Activated T-helper 1 cell treated with Interleukin-2 at 50 U/mL for 16 hours (primary cell): Measurements from ENCODE around the gene PAPOLA.

ENCODE experiments used
- DNase-seq: peaks from one replicate; pipeline ENCODE4 v3.0.0-alpha.2; 2020; ENCODE audit warnings: low read depth

Gene PAPOLA

GRCh38 chr14:96565811-96566210 is 63.6 kb downstream of the PAPOLA start:
- DNase-seq = no peak

DNA sequence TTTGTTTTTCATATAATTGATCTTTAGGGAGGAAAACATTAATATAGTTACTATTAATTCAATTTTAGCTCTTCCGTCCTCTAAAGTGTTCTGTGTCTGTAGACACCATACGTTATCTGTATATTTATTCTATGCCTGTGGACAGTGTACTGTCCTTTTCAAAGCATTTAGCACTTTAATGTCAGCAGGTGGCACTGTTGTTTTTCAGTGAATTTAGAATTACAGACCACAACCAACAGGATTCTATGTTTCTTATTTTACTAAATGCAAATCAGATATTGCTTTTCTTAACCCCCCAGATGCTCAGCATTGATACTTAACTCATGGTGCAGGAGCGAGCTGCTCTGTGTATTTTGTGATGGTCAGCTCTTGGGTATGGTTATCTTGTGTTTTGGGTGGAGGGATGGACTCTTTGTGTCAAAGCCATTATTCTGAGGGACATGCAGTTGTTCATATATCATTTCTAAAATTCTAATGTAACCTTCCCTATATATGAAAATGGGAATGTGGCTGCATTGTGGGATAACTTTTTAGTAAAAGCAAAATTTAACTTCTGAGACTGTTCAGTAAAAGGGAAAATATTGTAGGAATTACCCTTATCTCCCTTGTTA is 65.2 kb downstream of the PAPOLA start:
- DNase-seq = no peak

DNA sequence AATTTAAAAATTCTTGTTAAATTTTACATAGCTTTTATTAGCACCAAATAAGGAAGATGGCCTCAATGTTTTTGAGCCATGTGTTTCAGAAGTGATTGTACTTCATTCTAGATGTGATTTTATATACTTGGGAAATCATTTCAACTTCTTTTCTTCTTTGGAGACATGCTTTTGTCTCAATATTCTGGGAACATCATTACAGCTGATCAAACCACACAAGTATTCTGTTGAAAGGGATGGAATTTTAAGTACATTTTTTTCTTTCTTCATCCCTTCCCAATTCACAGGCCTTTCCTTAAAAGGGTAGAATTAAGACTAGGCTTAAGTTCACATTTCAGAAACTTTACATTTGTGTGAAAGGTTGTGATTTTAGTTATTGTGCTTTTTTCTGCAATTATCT is 66.4 kb downstream of the PAPOLA start:
- no peak for DNase-seq

DNA sequence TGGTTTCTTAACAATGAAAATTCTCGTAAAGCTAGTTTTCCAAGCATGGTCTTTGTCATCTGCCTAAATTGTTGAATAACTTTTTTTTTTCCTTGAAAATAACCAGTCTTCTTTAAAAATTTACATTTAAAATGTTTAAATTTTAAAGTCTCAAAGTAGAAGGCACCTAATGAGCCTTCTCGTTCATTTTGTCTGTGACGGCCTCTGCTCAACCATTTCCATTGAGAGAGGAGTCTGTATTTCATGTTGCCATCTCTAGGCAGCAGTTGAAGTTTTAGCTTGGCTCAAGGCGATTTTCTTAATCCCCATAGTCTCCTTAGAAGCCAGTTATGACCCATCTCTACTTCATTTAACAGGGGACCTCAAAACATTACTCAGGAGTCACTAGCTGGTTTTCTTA is 69.1 kb downstream of the PAPOLA start:
- no peak for DNase-seq

GRCh38 chr14:96573473-96574100 is 71.4 kb downstream of the PAPOLA start:
- no peak for DNase-seq

GRCh38 chr14:96574171-96574632 is 72.0 kb downstream of the PAPOLA start:
- no peak for DNase-seq

DNA sequence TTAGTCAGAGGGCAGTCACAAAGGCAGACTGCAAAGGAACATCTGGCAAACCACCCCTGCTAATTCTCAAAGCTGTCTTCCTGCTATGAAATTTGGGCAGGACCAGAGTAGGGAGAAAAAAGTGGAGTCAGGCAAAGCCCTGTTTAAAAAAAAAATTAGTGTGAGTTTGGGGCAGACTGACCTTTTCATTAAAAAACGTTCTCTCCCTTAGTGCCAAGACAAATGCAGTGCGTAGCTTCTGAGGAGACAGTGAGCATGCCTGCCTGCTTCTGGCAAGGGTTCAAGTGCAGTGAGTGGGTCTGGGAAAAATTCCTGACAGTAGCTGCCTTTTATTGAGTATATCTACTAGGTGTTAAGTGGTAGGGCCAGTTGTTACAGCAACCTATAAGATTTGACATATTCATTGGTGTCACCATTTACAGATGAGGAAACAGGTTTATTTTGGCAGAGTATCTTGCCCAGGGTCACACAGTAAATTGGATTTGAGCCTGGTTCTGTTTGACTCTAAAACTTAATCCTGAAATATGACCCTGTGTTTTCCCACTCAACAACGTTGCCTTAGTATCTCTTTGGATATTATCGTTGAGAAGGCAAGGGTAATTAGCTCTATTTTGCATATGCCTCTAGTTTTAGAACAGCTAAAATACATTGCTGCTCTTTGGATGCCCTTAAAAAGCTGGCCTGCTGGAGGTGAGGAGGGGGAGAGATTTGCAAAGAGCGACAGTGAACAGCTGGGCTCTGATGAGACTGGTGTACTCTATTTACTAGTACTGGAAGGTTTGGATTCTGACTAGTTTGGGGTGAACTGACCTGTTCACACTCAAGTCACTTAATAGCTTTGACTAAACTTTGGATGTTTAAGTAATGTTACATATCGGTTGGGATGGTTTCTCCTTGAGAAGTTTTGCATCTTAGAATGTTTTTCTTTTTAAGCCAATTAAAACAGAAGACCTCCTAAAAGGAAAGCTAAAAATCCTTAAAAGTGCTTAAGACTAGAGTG is 72.8 kb downstream of the PAPOLA start:
- DNase-seq = no peak

- DNase-seq = no peak
Measured at GRCh38 chr14:96576359-96576758, 74.2 kb downstream of the PAPOLA start.

- no peak for DNase-seq
Measured at GRCh38 chr14:96576937-96577336, 74.8 kb downstream of the PAPOLA start.

GRCh38 chr14:96578619-96579018 is 76.4 kb downstream of the PAPOLA start:
- no peak for DNase-seq

- DNase-seq = no peak
Measured at GRCh38 chr14:96579358-96579757, 77.2 kb downstream of the PAPOLA start.

GRCh38 chr14:96579855-96580254 is 77.7 kb downstream of the PAPOLA start:
- DNase-seq = no peak

- no peak for DNase-seq
Measured at GRCh38 chr14:96580566-96580965, 78.4 kb downstream of the PAPOLA start.

GRCh38 chr14:96581026-96581425 is 78.8 kb downstream of the PAPOLA start:
- DNase-seq = no peak

GRCh38 chr14:96581902-96582301 is 79.7 kb downstream of the PAPOLA start:
- no peak for DNase-seq

GRCh38 chr14:96582411-96582961 is 80.3 kb downstream of the PAPOLA start:
- DNase-seq = no peak

GRCh38 chr14:96582995-96583394 is 80.8 kb downstream of the PAPOLA start:
- DNase-seq = no peak

DNA sequence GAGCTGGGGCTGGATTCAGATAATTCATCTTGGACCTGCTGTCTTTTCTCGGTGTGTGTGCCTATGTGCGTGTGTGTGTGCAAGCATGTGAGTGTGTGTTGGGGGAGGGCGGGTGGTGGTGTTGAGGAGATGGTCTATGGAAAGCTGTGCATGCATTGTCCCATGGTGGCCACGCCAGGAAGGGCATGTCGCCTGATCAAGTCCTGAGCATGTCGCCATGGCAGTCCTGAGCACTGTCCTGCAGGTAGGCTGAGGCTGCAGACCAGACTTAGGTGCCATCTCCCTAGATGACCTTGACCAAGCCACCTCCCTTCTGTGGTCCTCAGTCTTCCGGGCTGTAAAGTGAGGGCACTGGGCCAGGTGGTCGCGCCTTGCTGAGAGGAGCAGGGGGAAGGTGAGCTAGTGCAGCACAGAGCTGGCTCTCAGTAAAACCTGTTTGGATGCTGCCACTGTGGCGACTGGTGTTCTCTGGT is 81.4 kb downstream of the PAPOLA start:
- no peak for DNase-seq

- no peak for DNase-seq
Measured at GRCh38 chr14:96584199-96584906, 82.2 kb downstream of the PAPOLA start.

- no peak for DNase-seq
Measured at GRCh38 chr14:96584907-96585671, 82.9 kb downstream of the PAPOLA start.

- DNase-seq = no peak
Measured at GRCh38 chr14:96585672-96586013, 83.5 kb downstream of the PAPOLA start.
